Measurements from ENCODE around the gene UAP1. TPM values are rescaled to one million over a fixed set of nuclear protein-coding genes. Genes with fewer than 3 reads are reported as not detected.

Gene UAP1
- total RNA-seq, 4 donors from 2014 or later: 39.2 to 84.7 (median 64.0) TPM

DNA sequence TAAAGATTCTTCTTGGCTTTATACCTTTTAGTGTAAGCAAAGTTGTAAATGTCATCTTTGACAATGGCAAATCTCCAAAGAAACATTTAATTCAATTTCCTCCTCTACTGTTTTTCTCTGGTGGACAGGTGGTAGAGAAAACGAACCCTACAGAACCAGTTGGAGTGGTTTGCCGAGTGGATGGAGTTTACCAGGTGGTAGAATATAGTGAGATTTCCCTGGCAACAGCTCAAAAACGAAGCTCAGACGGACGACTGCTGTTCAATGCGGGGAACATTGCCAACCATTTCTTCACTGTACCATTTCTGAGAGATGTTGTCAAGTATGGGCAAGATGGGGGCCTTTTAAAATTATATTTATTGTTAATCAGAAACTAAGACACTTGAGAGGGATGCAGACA is 25.8 kb downstream of the UAP1 start:
- Histone ChIP-seq H3K27me3 (no peaks in the 10 kb centered on the region), H3K9me3 (no peaks in the 10 kb centered on the region), H3K4me3 (replicated peaks in 1 of 3) (no peak overlapping the region), H3K4me1 (no peaks in the 10 kb centered on the region), H3K27ac (no peak overlapping the region), H3K36me3 (peaks cover 4 to 14% of the 10 kb centered on the region in 2 donors)
- TF ChIP-seq, protein P1, sequence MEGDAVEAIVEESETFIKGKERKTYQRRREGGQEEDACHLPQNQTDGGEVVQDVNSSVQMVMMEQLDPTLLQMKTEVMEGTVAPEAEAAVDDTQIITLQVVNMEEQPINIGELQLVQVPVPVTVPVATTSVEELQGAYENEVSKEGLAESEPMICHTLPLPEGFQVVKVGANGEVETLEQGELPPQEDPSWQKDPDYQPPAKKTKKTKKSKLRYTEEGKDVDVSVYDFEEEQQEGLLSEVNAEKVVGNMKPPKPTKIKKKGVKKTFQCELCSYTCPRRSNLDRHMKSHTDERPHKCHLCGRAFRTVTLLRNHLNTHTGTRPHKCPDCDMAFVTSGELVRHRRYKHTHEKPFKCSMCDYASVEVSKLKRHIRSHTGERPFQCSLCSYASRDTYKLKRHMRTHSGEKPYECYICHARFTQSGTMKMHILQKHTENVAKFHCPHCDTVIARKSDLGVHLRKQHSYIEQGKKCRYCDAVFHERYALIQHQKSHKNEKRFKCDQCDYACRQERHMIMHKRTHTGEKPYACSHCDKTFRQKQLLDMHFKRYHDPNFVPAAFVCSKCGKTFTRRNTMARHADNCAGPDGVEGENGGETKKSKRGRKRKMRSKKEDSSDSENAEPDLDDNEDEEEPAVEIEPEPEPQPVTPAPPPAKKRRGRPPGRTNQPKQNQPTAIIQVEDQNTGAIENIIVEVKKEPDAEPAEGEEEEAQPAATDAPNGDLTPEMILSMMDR (IDR thresholded peaks at IDR 0.05): no peak
- TF ChIP-seq POLR2A (IDR thresholded peaks at IDR 0.05): no peak
- DNase-seq: peak in 1 of 2 donors; percentile 3
- intact Hi-C loops (cut with DNase I): no loop called here
- 43 to 47% methylated on average over 6 of the region's 6 CpGs for WGBS, 2 donors

GRCh38 chr1:162587761-162588260 is 26.3 kb downstream of the UAP1 start:
- peaks cover 4 to 14% of the 10 kb centered on the region in 2 donors for H3K36me3 ChIP-seq
- no peak overlapping the region for H3K27ac ChIP-seq
- no peak for DNase-seq
- no peaks in the 10 kb centered on the region for H3K27me3 ChIP-seq
- no peak overlapping the region for H3K4me3 ChIP-seq (replicated peaks in 1 of 3)
- H3K4me1 ChIP-seq: no peaks in the 10 kb centered on the region
- 96 to 98% methylated on average over 5 of the region's 5 CpGs for WGBS, 2 donors
- no peaks in the 10 kb centered on the region for H3K9me3 ChIP-seq
- TF ChIP-seq POLR2A (IDR thresholded peaks at IDR 0.05): no peak
- TF ChIP-seq, protein P1 (IDR thresholded peaks at IDR 0.05): no peak
- intact Hi-C loops (cut with DNase I): no loop called here

DNA sequence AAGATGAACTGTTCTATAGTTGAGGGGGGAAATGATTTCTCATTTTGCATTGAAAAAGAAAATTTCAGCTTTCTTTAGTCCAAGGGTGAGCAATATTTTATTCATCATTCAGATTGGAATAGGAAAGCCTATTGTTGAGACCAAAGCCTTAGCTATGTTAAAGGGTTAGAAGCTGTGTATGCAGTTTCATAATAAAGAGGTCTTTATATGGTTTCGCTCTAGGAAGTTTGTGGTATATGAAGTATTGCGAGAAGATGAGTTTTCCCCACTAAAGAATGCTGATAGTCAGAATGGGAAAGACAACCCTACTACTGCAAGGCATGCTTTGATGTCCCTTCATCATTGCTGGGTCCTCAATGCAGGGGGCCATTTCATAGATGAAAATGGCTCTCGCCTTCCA is 28.6 kb downstream of the UAP1 start:
- H3K36me3 ChIP-seq: peaks cover 0 to 10% of the 10 kb centered on the region in 2 donors
- no peak for DNase-seq
- H3K4me1 ChIP-seq: no peaks in the 10 kb centered on the region
- no peak overlapping the region for H3K4me3 ChIP-seq (replicated peaks in 1 of 3)
- no peak for TF ChIP-seq POLR2A (IDR thresholded peaks at IDR 0.05)
- WGBS, 2 donors: 96 to 98% methylated on average over 3 of the region's 3 CpGs
- H3K9me3 ChIP-seq: no peaks in the 10 kb centered on the region
- intact Hi-C loops (cut with DNase I): no loop called here
- no peak overlapping the region for H3K27ac ChIP-seq
- H3K27me3 ChIP-seq: no peaks in the 10 kb centered on the region

DNA sequence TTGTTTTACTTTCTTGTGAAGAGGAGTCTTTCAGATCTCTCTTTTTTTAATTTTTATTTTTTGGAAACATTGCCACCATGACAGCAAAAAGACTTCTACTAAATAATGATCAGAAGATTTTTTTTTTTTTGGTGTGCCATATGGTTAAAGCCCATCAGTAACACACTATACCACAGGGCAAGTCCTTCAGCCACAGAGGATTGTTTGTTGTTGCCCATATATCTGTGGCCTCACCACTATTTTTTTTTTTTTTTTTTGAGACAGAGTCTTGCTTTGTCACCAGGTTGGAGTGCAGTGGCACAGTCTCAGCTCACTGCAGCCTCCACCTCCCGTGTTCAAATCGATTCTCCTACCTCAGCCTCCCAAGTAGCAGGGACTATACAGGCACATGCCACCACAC is 29.2 kb downstream of the UAP1 start:
- intact Hi-C loops (cut with DNase I): no loop called here
- no peak for TF ChIP-seq POLR2A (IDR thresholded peaks at IDR 0.05)
- TF ChIP-seq, protein P1 (IDR thresholded peaks at IDR 0.05): no peak
- Histone ChIP-seq H3K9me3 (no peaks in the 10 kb centered on the region), H3K27me3 (no peaks in the 10 kb centered on the region), H3K27ac (no peak overlapping the region), H3K36me3 (peaks cover 0 to 10% of the 10 kb centered on the region in 2 donors), H3K4me3 (replicated peaks in 1 of 3) (no peak overlapping the region), H3K4me1 (no peaks in the 10 kb centered on the region)
- 98% methylated on average over 2 of the region's 2 CpGs for WGBS, 2 donors
- no peak for DNase-seq

DNA sequence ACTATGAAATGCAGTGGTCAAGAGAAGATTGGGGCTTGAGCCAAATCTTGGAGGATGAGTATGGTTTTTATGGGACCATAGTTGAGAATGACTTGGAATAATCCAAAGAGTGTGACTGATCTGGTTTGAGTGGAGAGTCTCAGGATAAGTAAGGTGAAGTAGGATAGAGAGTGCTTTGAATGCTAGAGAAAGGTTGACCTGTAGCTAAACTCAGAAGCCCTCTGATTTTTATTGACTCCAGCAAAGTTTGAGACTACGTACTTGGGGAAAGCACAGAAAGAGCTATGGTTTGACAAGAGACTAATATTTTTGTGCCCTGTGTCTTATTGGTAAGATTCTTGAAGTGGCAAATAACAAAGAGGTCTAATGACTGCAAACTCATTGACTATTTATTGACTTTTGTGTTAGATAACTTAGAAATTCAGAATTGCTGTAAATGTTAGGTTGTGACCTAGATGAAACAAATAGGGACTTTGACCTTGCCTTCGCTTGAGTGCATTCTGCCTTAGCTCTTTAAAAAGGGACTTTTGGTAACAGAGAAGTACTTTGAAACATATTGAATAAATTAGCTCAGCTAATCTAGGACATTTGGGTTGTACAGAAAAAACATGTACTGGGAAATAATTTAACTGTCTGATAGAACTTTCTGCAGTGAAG is 35.1 kb downstream of the UAP1 start:
- H3K27me3 ChIP-seq: no peaks in the 10 kb centered on the region
- no peaks in the 10 kb centered on the region for H3K4me1 ChIP-seq
- peaks cover 0 to 5% of the 10 kb centered on the region in 2 donors for H3K36me3 ChIP-seq
- H3K4me3 ChIP-seq (replicated peaks in 1 of 3): no peak overlapping the region
- H3K9me3 ChIP-seq: no peaks in the 10 kb centered on the region
- no peak for DNase-seq
- intact Hi-C loops (cut with DNase I): no loop called here
- WGBS, 2 donors: 81 to 85% methylated on average over 2 of the region's 2 CpGs
- no peak overlapping the region for H3K27ac ChIP-seq
- TF ChIP-seq, protein P1 (IDR thresholded peaks at IDR 0.05): no peak
- no peak for TF ChIP-seq POLR2A (IDR thresholded peaks at IDR 0.05)

Measured in thyroid gland (tissue), 4 donors.